Stimulated activated memory B cell treated with anti-CD40 and anti-IgM and Interleukin-4, amounts not matched to agents 10 μg/mL and 1 μg/mL and 100 μg/mL, for 72 hours (primary cell): Measurements from ENCODE around the gene MCRIP1.

ENCODE experiments used
- ATAC-seq: fragments of 150-1000 bp; cut with Tn5 transposase; 2 replicates; pipeline ENCODE4 v1.10.0; 2021
- H3K27ac Mint-ChIP-seq: one replicate; pipeline ENCODE4 v1.8.0; 2022; ENCODE audit warnings: mild to moderate bottlenecking, mixed read lengths
- H3K27me3 Mint-ChIP-seq: one replicate; pipeline ENCODE4 v1.8.0; 2022; ENCODE audit warnings: mixed read lengths
- H3K36me3 Mint-ChIP-seq: one replicate; pipeline ENCODE4 v1.8.0; 2022; ENCODE audit warnings: mixed read lengths
- H3K4me1 Mint-ChIP-seq: one replicate; pipeline ENCODE4 v1.8.0; 2022; ENCODE audit warnings: mixed read lengths
- H3K4me3 Mint-ChIP-seq: one replicate; pipeline ENCODE4 v1.8.0; 2022; ENCODE audit warnings: mild to moderate bottlenecking, moderate library complexity, mixed read lengths
- H3K9me3 Mint-ChIP-seq: one replicate; pipeline ENCODE4 v1.8.0; 2022; ENCODE audit warnings: mixed read lengths

The MCRIP1 gene

DNA sequence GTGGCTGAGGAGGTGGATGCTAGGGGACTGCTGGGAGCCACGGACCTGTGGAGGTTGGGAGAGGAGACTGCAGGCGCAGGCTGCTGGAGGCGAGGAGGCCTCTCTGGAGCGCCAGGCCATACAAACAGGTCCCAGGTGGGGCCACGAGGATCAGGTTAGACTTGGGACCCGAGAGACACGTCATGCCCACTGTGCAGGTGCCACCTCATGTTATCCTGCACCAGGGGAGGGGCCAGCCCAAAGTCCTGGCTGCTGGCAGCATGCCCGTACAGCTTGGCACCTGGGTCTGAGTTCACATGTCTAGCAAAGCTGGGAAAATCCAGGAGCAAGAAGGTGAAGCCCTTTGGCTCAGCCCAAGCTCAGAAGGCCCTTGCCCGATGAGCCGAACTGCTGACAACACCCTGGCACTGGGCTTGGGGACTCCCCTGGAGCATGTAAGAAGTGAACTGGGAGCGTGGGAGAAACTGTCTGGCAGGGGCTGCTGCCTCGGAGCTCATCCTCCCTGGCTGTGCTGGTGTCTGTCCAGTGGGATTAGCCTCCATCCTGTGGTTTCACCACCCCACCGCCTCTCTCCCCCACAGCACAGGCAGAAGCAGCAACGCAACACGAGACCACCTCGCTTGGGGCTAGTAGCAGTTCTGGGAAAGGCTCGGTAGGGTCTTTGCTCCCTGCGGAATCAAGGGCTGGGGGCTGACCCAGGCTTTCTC lies 32.8 kb upstream of the MCRIP1 start:
- H3K27ac Mint-ChIP-seq = no peak overlapping the region
- peaks cover 31% of the 10 kb centered on the region for H3K36me3 Mint-ChIP-seq
- no peaks in the 10 kb centered on the region for H3K9me3 Mint-ChIP-seq
- H3K27me3 Mint-ChIP-seq = no peaks in the 10 kb centered on the region
- peaks cover 64% of the 10 kb centered on the region for H3K4me1 Mint-ChIP-seq
- H3K4me3 Mint-ChIP-seq = no peak overlapping the region
- ATAC-seq = no peak

DNA sequence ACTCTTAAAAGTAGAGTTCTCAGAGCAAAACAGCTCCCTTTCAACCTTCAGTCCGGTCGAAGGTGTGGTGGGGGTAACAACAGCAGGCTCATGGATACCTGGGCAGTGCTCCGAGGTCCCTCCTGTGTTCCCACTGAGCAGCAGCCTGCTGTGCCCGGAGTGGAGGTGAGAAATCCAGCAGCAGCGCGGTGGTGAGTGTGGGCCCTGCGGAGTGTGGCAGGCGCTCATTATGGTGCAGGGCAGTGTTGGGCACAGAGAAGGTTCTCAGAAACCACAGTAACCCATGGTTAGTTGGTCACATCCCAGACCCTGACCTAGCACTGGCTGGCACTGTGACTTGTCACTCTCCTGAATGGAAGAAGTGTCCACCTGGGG lies 32.3 kb upstream of the MCRIP1 start:
- Mint-ChIP-seq H3K27ac (no peak overlapping the region), H3K36me3 (peaks cover 31% of the 10 kb centered on the region), H3K4me3 (no peak overlapping the region), H3K9me3 (no peaks in the 10 kb centered on the region), H3K27me3 (no peaks in the 10 kb centered on the region), H3K4me1 (peaks cover 64% of the 10 kb centered on the region)
- no peak for ATAC-seq

DNA sequence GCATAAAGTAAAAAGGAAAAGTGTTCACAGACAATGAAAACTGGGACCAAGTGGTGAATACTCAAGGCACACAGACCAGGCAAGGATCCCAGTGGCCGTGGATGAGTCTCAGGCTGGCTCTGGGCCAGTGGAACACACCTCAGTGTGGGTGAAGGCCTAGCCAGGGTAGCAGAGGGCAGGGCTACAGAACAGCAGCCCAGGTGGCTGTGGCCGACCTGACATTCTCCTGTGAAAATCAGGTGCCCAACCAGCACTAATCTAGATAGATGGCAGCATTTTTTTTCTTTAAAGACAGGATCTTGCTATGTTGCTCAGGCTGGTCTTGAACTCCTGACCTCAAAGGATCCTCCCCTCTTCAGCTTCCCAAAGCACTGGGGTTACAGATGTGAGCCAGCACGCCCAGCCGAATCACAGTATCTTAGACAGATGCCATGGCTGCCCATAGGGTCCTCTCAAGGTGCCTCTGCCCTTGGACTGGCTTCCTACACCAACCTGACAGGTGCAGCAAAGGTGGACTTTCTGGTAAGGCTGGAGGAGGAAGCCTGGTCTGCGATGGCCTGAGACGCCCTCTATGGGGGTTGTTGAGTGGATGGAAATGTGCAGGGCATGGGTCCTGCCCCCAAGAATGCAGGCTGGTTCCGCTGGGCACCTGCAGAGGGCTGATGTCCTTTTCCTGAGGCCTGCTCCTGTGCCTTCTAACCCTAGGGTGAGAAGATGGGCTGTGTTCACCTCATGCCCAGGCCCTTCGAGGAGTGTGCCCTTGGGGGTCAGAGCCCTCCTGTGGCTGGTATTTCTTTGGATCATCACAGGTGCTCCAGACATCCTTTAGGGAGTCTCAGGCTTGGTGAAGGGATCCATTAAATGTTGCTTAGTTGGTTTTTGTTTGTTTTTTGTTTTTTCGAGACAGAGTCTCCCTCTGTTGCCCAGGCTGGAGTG lies 31.0 kb upstream of the MCRIP1 start:
- H3K36me3 Mint-ChIP-seq = peaks cover 25% of the 10 kb centered on the region
- H3K27ac Mint-ChIP-seq = no peak overlapping the region
- H3K9me3 Mint-ChIP-seq = no peaks in the 10 kb centered on the region
- peaks cover 58% of the 10 kb centered on the region for H3K4me1 Mint-ChIP-seq
- H3K27me3 Mint-ChIP-seq = no peaks in the 10 kb centered on the region
- no peak for ATAC-seq
- no peak overlapping the region for H3K4me3 Mint-ChIP-seq

DNA sequence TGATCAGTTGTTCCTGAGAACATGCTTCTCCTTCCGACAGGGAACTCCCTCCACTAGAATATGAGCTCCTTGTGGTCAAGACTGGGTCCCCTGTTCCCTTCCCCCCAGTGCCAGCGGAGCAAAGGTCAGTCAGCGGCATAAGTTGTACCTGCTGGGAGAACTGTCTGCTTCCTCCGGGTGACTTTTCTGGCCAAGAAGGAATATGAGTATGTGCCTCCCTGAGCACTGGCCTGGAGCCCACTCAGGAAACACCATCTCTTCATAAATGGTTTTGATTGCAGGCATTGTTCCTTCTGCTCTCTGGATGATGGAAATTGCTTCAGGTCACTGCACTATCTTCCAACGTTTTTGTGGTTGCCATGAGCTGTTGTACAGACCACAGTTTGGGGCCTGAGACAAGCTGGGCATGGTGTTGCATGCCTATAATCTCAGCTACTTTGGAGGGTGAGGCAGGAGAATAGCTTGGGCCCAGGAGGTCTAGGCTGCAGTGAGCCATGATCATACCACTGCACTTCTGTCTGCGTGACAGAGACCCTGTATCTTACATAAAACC lies 30.1 kb upstream of the MCRIP1 start:
- H3K27ac Mint-ChIP-seq = peak overlapping the region; percentile 20
- no peaks in the 10 kb centered on the region for H3K9me3 Mint-ChIP-seq
- H3K4me1 Mint-ChIP-seq = peaks cover 59% of the 10 kb centered on the region
- peak overlapping the region; percentile 69 for H3K4me3 Mint-ChIP-seq
- H3K36me3 Mint-ChIP-seq = peaks cover 16% of the 10 kb centered on the region
- ATAC-seq = no peak
- no peaks in the 10 kb centered on the region for H3K27me3 Mint-ChIP-seq

DNA sequence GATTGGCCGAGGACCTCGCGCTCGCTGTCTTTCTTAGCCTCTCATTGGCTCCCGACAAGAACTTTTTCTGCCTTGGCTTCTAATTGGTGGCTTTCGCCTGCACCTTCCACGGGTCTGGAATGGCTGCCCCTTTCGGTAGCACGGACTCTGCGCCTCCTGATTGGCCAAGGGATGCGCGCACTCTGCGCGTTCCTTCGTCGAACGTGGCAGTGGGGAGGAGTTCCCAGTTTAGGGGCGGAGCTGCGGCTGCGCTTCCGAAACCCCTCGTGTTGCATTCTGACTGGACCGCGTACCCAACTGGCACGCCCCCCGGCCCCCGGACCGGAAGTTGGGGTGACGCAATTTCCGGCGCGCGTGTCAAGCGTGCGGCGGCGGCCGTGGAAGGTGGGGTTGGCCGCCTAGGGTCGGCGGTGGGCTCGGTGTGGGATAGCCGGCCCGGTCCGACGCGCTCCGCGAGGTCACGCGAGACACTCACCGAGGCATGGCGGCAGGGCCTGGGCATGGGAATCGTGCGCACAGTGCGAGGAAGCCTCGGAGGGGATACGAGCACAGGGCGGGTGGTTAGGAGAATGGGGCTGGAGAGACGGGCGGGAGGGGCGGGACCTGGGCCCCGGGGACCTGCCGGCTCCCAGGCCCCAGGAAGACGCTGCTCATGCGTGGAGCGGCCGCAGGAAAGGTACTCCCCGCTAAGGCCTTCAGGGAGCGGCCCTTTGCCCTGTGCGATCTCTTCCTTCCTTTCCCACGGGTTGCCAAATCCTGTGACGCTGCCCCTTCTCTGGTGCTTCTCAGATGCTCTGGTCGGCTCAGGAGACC lies 27.9 kb upstream of the MCRIP1 start:
- peak overlapping the region; percentile 89 for H3K4me3 Mint-ChIP-seq
- peaks cover 52% of the 10 kb centered on the region for H3K4me1 Mint-ChIP-seq
- H3K27me3 Mint-ChIP-seq = no peaks in the 10 kb centered on the region
- ATAC-seq = peak; percentile 95
- peaks cover 18% of the 10 kb centered on the region for H3K36me3 Mint-ChIP-seq
- H3K27ac Mint-ChIP-seq = peak overlapping the region; percentile 93
- no peaks in the 10 kb centered on the region for H3K9me3 Mint-ChIP-seq

DNA sequence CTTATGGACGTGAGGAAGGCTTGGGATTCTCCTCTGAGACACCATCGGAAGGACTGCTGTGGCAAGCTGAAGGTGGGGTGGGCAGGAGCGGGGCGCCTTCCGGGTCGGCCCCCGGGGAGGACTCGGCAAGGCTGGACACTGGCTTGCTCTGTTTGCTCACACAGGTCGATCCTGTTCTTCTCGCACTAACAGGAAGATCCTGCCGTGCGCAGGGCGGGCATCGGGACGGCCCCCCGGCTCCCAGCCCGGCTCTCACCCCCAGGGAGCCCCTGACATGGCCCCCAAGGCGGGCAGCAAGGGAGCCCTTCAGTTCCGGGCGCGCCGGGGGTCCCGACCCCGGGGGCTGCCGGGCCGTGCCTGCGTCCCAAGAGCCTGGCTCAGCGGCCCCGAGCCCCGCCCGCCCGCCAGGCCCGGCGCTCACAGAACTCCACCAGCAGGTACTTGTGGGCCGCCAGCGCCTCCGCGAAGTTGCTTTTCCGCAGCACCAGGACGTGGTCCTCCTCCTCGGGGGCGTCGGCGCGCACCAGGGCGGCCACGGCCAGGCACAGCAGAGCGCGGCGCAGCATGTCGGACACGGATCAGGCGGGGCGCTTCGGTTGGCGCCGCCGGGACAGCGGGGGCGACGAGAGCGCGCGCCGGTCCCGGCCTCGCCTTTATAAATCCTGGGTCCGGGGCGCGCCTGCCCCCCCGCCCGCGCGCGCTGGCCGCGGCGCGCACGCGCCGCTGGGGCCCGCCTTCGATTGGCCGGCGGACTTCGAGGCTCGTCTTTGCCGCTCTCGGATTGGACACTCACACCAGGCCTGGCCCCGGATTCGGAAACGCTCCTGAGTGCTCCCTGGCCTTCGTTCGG lies 27.0 kb upstream of the MCRIP1 start, which contains the start of gene P4HB:
Gene P4HB, minus strand, starts transcription at position 630 of the 850 bp plus-strand sequence. Its CDS starts 64 bp downstream, at position 566.
- Mint-ChIP-seq H3K9me3 (no peaks in the 10 kb centered on the region), H3K4me1 (peaks cover 45% of the 10 kb centered on the region), H3K27me3 (no peaks in the 10 kb centered on the region), H3K36me3 (peaks cover 26% of the 10 kb centered on the region), H3K4me3 (peak within 1 kb of the TSS; percentile 89), H3K27ac (peak within 1 kb of the TSS; percentile 93)
- ATAC-seq = no peak

DNA sequence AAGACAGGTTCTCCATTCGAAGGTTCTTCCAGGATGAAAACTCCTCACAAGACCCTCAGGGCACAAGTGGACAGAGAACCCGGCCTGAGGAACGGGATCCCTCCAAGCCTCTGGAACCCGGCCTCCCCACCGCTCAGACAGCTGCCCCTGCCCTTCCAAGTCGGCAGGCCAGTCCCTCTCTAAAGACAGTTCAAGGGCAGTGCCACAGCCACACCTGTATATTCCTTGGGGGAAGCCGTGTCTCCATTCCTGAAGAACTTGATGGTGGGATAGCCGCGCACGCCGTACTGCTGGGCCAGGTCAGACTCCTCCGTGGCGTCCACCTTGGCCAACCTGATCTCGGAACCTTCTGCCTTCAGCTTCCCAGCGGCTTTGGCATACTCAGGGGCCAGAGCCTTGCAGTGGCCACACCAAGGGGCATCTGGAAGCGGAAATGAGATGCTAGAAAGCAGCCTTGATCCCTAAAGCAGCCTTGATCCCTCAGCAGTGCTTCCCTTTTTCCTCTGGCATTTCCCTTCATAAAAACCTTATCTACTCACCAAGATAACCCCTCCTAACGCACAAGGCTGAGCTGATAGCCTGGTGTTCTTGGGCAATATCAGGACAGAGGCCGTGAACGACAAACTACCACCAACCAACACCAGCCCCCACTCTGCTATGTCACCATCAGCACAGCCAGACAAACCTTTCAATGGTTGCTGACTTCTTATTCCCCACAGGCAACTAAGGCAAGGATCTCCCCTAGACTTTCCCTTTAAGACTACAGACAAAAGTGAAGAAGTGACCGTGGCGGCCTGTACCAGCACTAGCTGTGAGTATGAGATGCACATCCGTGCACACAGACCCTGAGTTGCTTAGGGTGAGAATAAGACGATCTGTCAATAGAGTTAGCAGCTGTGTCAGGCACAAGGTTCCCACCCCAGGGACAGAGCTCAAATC lies 26.1 kb upstream of the MCRIP1 start:
- H3K4me1 Mint-ChIP-seq = peaks cover 45% of the 10 kb centered on the region
- H3K9me3 Mint-ChIP-seq = no peaks in the 10 kb centered on the region
- peaks cover 32% of the 10 kb centered on the region for H3K36me3 Mint-ChIP-seq
- H3K27me3 Mint-ChIP-seq = no peaks in the 10 kb centered on the region
- ATAC-seq = no peak
- peak overlapping the region; percentile 74 for H3K4me3 Mint-ChIP-seq
- H3K27ac Mint-ChIP-seq = peak overlapping the region; percentile 93

DNA sequence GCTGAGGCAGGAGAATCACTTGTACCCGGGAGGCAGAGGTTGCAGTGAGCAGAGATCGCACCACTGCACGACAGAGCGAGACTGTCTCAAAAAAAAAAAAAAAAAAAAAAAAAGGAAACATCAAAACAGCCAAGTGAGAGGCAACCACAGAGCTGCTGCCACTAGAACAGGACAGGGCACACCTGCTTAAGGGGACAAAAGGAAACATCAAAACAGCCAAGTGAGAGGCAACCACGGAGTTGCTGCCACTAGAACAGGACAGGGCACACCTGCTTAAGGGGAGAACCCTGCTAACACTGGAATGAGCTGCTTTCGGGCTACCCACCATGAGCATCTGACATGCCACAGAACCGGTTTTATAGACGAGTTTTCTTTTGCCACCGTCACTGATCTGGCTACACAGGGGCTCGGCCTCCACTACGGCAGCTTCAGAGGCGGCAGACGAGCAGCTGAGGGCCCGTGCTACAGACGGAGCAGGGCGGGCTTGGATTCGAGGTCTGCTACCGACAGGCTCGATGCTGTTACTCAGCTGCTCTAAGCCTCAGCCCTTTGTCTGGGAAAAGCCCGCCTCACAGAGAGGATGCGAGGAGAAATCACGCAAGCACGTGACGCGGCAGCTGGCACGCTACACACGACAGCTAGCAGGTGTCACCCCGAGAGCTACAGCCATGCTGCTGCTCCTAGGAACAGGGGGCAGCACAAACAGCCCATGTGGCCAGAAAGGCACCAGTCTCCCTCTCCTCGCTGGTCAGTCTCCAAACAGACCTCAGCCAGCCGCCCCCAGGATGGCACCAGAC lies 25.3 kb upstream of the MCRIP1 start:
- Mint-ChIP-seq H3K4me1 (peaks cover 43% of the 10 kb centered on the region), H3K36me3 (peaks cover 40% of the 10 kb centered on the region)

DNA sequence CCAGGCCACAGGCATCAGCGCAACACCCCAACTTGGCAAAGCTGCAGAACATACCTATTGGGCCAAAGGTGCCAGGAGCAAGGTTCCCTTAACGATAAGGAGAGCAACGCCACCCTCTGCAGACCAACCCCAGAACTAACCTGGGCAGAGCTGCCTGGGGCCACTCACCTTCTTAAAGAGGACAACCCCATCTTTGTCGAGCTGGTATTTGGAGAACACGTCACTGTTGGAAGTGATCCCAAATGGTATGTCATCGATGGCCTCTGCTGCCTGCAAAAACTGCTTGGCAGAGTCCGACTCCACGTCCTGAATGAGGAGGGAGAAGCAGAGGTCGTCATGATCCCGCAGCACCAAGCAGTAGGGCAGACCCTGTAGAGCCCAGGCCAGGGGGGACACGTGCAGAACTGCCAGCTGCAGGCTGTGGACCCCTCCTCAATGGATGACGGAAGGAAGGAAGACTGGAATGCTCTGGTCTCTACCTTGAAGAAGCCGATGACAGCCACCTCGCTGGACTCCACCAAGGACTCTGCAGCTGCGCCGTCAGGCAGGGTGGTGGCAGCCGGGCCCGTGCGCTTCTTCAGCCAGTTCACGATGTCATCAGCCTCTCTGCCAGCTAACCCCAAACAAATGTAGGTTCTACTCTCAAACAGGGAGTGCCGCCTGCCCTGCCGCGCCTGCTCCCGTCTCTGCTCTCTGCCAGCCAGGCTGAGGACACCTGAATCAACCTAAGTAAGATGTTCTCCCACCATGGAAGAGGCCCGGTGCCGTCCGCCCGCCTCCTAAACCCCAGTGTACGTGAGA lies 22.1 kb upstream of the MCRIP1 start:
- H3K9me3 Mint-ChIP-seq = no peaks in the 10 kb centered on the region
- H3K4me3 Mint-ChIP-seq = no peak overlapping the region
- no peaks in the 10 kb centered on the region for H3K27me3 Mint-ChIP-seq
- peaks cover 53% of the 10 kb centered on the region for H3K36me3 Mint-ChIP-seq
- ATAC-seq = no peak
- no peak overlapping the region for H3K27ac Mint-ChIP-seq
- peaks cover 29% of the 10 kb centered on the region for H3K4me1 Mint-ChIP-seq

More for the DNA sequence above, 25.3 kb upstream of the MCRIP1 start:
- Mint-ChIP-seq H3K27me3 (no peaks in the 10 kb centered on the region), H3K4me3 (peak overlapping the region; percentile 74), H3K9me3 (no peaks in the 10 kb centered on the region), H3K27ac (no peak overlapping the region)
- ATAC-seq = no peak

DNA sequence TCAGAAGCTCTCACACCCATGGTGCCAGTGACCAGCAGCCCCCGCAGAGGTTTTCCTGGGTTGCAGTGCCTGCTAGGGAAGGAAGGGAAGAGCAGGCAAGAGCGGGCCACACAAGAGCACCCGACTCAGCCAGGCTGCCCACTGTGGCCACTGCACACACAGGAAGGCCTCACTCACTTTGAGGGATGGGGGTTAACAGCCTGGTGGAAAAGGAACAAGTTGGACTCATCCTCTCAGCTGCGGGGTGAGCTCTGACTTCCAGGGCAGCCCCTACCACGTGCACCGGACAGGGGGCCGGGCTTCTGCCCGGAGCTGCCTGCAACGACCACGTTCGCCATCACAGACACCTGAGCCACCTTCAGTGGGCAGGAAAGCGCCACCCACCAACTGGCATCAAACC lies 19.1 kb upstream of the MCRIP1 start:
- peaks cover 5% of the 10 kb centered on the region for H3K4me1 Mint-ChIP-seq
- no peak overlapping the region for H3K27ac Mint-ChIP-seq
- no peaks in the 10 kb centered on the region for H3K9me3 Mint-ChIP-seq
- no peaks in the 10 kb centered on the region for H3K27me3 Mint-ChIP-seq
- H3K36me3 Mint-ChIP-seq = peaks cover 49% of the 10 kb centered on the region
- no peak for ATAC-seq
- H3K4me3 Mint-ChIP-seq = no peak overlapping the region

DNA sequence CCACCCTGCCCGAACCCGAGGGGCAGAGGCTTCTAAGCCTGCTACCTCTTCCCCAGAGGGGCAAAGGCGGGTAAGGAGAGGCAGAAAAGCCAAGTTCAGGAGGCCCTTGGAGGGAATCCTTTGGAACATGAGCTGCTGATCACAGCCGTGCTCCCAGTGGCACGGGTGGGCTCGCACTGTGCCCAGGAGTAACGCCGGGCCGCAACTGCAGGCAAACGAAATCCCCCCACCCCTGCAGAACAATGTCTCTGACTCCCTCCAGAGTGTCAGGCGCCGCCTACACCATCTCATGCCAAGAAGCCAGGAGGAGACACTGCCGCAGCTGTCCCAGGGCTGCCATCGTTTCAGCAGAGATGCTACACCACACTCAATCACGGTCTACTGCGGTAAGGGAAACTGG lies 18.3 kb upstream of the MCRIP1 start:
- peaks cover 52% of the 10 kb centered on the region for H3K36me3 Mint-ChIP-seq
- no peak overlapping the region for H3K4me3 Mint-ChIP-seq
- H3K4me1 Mint-ChIP-seq = peaks cover 5% of the 10 kb centered on the region
- H3K27me3 Mint-ChIP-seq = no peaks in the 10 kb centered on the region
- ATAC-seq = no peak
- no peak overlapping the region for H3K27ac Mint-ChIP-seq
- H3K9me3 Mint-ChIP-seq = no peaks in the 10 kb centered on the region

DNA sequence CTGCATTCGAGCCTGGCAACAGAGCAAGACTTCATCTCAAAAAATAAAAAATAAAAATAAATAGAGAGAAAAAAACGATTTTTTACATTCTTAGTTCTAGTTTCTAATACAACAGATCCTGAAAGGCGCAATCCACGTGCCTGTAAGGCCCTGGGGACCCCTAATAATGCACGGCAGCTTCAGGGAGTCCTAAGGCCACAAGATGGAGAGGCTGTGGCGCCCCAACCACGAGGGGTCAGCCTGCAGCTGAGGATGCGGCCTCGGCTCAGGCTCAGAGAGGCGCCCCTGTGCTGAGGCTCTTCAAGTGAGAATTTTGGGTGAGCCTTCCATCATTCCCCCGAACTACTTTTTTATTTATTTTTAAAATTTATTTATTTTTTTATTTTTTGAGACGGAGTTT lies 16.4 kb upstream of the MCRIP1 start:
- Mint-ChIP-seq H3K9me3 (no peaks in the 10 kb centered on the region), H3K27ac (no peak overlapping the region), H3K4me1 (peaks cover 5% of the 10 kb centered on the region), H3K36me3 (peaks cover 54% of the 10 kb centered on the region), H3K27me3 (no peaks in the 10 kb centered on the region), H3K4me3 (no peak overlapping the region)
- no peak for ATAC-seq
